Measurements from ENCODE around the gene DMBT1.
"Not testable (repeated sequence)": the region's sequence is repeated elsewhere in the genome, so short reads cannot be mapped to it uniquely, and the experiment has no call there.

Gene DMBT1

GRCh38 chr10:122568551-122568950 is 8.0 kb downstream of the DMBT1 start:
- DNase-seq, result no peak
- in situ Hi-C loops (cut with HindIII; ENCODE audit: low pct_ligation_motif_present, low pct_unique_long_range_greater_than_20kb, low sequenced_read_pairs), result no loop called here

DNA sequence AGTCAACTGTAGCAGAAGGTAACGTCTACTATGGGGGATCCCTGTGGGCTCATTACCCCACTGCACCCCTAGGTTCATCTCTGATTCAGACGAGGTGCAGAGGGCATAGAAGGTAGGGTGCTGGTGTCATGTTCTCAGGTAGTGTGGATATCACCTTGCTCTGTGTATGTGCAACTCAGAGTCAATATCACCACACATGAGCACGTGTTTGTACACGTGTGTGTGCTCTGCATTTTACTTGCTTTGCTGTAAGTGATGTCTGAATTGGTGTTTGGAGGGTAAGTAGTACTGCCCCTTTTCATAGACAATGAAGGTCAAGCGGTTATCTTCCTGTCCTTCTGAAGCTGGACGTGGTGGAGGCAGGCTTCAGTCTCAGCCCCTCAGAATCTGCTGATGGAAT is 10.4 kb downstream of the DMBT1 start:
- DNase-seq, result no peak
- in situ Hi-C loops (cut with HindIII; ENCODE audit: low pct_ligation_motif_present, low pct_unique_long_range_greater_than_20kb, low sequenced_read_pairs), result no loop called here

DNA sequence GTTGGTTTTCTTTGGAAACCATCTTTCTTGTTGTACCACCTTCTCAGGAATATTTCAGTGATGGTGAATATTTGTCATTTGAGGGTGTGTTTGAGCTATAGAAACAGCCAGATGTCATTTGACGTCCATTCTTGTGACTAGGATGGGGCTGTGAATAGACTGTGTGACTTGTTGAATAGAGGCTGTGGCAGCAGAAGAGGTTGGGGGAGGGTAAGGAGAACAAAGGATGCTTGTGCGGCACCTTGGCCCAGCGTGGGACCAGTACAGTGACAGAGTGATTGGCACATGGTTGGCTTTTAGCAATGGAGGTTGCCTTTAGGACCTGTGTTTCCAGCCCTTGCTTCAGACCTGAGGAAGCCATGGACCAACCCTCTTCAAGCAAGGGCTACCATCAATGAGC is 11.3 kb downstream of the DMBT1 start:
- in situ Hi-C loops (cut with HindIII; ENCODE audit: low pct_ligation_motif_present, low pct_unique_long_range_greater_than_20kb, low sequenced_read_pairs), result no loop called here
- DNase-seq, result no peak

DNA sequence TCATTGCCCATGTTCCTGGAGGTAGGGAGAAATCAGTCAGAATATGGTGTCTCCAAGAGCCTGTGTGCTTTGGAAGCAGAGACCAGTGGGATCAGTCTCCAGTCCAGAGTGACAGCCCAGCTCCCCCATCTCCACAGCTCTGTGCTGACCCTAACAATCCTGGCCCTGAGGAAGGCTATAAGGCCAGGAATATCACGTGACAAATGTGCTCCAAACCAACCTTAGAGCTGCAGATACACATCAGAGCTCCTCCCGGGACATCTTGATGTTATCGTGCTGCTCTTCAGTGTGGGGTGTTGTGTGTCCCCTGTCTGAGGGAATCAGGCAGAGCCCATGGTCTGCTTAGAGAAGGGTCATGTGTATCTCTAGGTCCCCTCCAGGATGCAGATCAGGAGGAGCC is 15.2 kb downstream of the DMBT1 start:
- DNase-seq, result no peak
- in situ Hi-C loops (cut with HindIII; ENCODE audit: low pct_ligation_motif_present, low pct_unique_long_range_greater_than_20kb, low sequenced_read_pairs), result no loop called here

DNA sequence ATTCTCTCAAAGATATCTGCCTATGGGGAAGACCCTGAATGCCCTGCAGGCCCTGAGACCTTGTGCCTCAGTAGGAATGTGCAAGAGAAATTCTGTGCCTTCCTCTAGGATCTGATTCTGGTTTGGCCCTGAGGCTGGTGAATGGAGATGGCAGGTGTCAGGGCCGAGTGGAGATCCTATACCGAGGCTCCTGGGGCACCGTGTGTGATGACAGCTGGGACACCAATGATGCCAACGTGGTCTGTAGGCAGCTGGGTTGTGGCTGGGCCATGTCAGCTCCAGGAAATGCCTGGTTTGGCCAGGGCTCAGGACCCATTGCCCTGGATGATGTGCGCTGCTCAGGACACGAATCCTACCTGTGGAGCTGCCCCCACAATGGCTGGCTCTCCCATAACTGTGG is 15.7 kb downstream of the DMBT1 start:
- in situ Hi-C loops (cut with HindIII; ENCODE audit: low pct_ligation_motif_present, low pct_unique_long_range_greater_than_20kb, low sequenced_read_pairs), result no loop called here
- no peak for DNase-seq

GRCh38 chr10:122577311-122577885 is 16.8 kb downstream of the DMBT1 start:
- DNase-seq, result no peak
- in situ Hi-C loops (cut with HindIII; ENCODE audit: low pct_ligation_motif_present, low pct_unique_long_range_greater_than_20kb, low sequenced_read_pairs), result no loop called here

DNA sequence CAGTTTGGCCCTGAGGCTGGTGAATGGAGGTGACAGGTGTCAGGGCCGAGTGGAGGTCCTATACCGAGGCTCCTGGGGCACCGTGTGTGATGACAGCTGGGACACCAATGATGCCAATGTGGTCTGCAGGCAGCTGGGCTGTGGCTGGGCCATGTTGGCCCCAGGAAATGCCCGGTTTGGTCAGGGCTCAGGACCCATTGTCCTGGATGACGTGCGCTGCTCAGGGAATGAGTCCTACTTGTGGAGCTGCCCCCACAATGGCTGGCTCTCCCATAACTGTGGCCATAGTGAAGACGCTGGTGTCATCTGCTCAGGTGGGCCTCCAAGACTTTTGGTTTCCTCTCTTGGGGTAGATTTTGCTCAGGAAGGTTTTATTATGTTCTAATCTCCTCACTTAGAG is 25.5 kb downstream of the DMBT1 start:
- DNase-seq; in situ Hi-C loops (cut with HindIII; ENCODE audit: low pct_ligation_motif_present, low pct_unique_long_range_greater_than_20kb, low sequenced_read_pairs): not testable (repeated sequence)

- no peak for DNase-seq
- in situ Hi-C loops (cut with HindIII; ENCODE audit: low pct_ligation_motif_present, low pct_unique_long_range_greater_than_20kb, low sequenced_read_pairs), result no loop called here
These were observed 26.7 kb downstream of the DMBT1 start for GRCh38 chr10:122587098-122587760.

- in situ Hi-C loops (cut with HindIII; ENCODE audit: low pct_ligation_motif_present, low pct_unique_long_range_greater_than_20kb, low sequenced_read_pairs), result no loop called here
- DNase-seq, result no peak
These were observed 27.8 kb downstream of the DMBT1 start for GRCh38 chr10:122588381-122588780.

DNA sequence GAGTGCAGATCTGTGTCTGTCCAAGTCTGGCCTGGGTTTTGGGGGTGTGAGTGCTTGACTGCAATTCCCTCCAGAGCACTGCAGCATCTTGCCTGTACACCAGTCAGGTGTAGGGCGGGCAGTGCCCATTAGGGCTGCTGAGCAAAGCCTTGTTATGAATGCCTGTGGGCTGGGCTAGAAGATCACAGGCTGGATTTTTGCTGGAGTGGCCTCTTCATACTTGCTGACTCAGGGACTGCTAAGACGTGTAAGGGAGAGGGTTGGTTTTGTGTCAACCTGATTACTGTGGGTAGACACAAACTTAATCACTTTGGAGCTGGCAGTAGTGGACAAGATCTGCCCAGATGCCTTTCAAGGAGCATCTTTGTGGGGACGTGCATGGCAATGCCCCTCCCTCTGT is 29.6 kb downstream of the DMBT1 start:
- in situ Hi-C loops (cut with HindIII; ENCODE audit: low pct_ligation_motif_present, low pct_unique_long_range_greater_than_20kb, low sequenced_read_pairs), result no loop called here
- no peak for DNase-seq

GRCh38 chr10:122591736-122592135 is 31.2 kb downstream of the DMBT1 start:
- in situ Hi-C loops (cut with HindIII; ENCODE audit: low pct_ligation_motif_present, low pct_unique_long_range_greater_than_20kb, low sequenced_read_pairs), result no loop called here

DNA sequence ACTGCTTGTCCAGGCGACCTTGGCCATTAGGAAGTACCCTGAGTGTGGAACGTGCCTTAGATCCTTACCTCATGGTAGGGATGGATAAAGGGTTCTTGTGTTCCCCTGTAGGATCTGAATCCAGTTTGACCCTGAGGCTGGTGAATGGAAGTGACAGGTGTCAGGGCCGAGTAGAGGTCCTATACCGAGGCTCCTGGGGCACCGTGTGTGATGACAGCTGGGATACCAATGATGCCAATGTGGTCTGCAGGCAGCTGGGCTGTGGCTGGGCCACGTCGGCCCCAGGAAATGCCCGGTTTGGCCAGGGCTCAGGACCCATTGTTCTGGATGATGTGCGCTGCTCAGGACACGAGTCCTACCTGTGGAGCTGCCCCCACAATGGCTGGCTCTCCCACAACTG is 31.6 kb downstream of the DMBT1 start:
- DNase-seq, result no peak
- in situ Hi-C loops (cut with HindIII; ENCODE audit: low pct_ligation_motif_present, low pct_unique_long_range_greater_than_20kb, low sequenced_read_pairs), result no loop called here

More at GRCh38 chr10:122591736-122592135, 31.2 kb downstream of the DMBT1 start:
- no peak for DNase-seq

GRCh38 chr10:122617476-122618270 is 57.1 kb downstream of the DMBT1 start:
- no peak for DNase-seq
- in situ Hi-C loops (cut with HindIII; ENCODE audit: low pct_ligation_motif_present, low pct_unique_long_range_greater_than_20kb, low sequenced_read_pairs), result no loop called here

GRCh38 chr10:122618461-122619165 is 58.1 kb downstream of the DMBT1 start:
- no peak for DNase-seq
- in situ Hi-C loops (cut with HindIII; ENCODE audit: low pct_ligation_motif_present, low pct_unique_long_range_greater_than_20kb, low sequenced_read_pairs), result no loop called here

DNA sequence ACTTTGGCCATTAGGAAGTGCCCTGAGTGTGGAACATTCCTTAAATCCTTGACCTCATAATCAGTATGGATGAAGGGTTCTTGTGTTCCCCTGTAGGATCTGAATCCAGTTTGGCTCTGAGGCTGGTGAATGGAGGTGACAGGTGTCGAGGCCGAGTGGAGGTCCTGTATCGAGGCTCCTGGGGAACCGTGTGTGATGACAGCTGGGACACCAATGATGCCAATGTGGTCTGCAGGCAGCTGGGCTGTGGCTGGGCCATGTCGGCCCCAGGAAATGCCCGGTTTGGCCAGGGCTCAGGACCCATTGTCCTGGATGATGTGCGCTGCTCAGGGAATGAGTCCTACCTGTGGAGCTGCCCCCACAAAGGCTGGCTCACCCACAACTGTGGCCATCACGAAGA is 60.4 kb downstream of the DMBT1 start:
- in situ Hi-C loops (cut with HindIII; ENCODE audit: low pct_ligation_motif_present, low pct_unique_long_range_greater_than_20kb, low sequenced_read_pairs), result not testable (repeated sequence)

GRCh38 chr10:122624546-122624945 is 64.0 kb downstream of the DMBT1 start:
- in situ Hi-C loops (cut with HindIII; ENCODE audit: low pct_ligation_motif_present, low pct_unique_long_range_greater_than_20kb, low sequenced_read_pairs), result no loop called here
- no peak for DNase-seq

More for the DNA sequence above, 60.4 kb downstream of the DMBT1 start:
- DNase-seq, result not testable (repeated sequence)

GRCh38 chr10:122630526-122630925 is 70.0 kb downstream of the DMBT1 start:
- no peak for DNase-seq
- in situ Hi-C loops (cut with HindIII; ENCODE audit: low pct_ligation_motif_present, low pct_unique_long_range_greater_than_20kb, low sequenced_read_pairs), result no loop called here

GRCh38 chr10:122632031-122632430 is 71.5 kb downstream of the DMBT1 start:
- DNase-seq, result no peak
- in situ Hi-C loops (cut with HindIII; ENCODE audit: low pct_ligation_motif_present, low pct_unique_long_range_greater_than_20kb, low sequenced_read_pairs), result no loop called here

- no peak for DNase-seq
- in situ Hi-C loops (cut with HindIII; ENCODE audit: low pct_ligation_motif_present, low pct_unique_long_range_greater_than_20kb, low sequenced_read_pairs), result no loop called here
These were observed 72.0 kb downstream of the DMBT1 start for GRCh38 chr10:122632576-122632975.

Data from ACHN (cell line).